K562 (cell line): Measurements from ENCODE around the gene MARCKS. TPM values are rescaled to one million over a fixed set of nuclear protein-coding genes. Genes with fewer than 3 reads are reported as not detected.

Source experiments
- ATAC-seq: fragments of 200-7000 bp; cut with Tn5 transposase; 3 replicates; pipeline ENCODE4 v1.9.1; 2020; ENCODE audit warnings: moderate library complexity
- Bru-seq: library from RNA; stranded (reverse); fragments of 400-500 nt; gene quantifications from one replicate; lab custom pipeline; 2021; lab: Mats Ljungman, UMichigan
- BruChase-seq, 2 experiments: library from RNA; stranded (reverse); fragments of 400-500 nt; gene quantifications; one replicate each; lab custom pipeline; 2021; lab: Mats Ljungman, UMichigan
- BruUV-seq: library from RNA; stranded (reverse); fragments of 400-500 nt; replicated peaks from 2 replicates; lab custom pipeline; 2021; lab: Mats Ljungman, UMichigan
- CTCF ChIA-PET: fragments of 300-600 bp; formaldehyde crosslinking; extraction: SDS; loops from one replicate; lab custom pipeline; 2021; ENCODE audit warnings: low intra/inter-chr PET ratio; lab: Yijun Ruan, JAX
- POLR2A ChIA-PET: fragments of 300-600, 350-650 bp; sonication (Branson Sonifier 250); formaldehyde crosslinking; extraction: SDS; loops from one replicate; lab custom pipeline; 2021; ENCODE audit warnings: antibody characterized with exemption, inconsistent platforms; lab: Yijun Ruan, JAX
- DNase-seq, 4 experiments: peaks; one replicate each; pipeline versions ENCODE4 v3.0.0 to v3.0.0-alpha.2; 2011 to 2018; ENCODE audit warnings: low spot score in 3 of 4, mixed read lengths in 3 of 4; ENCODE audit errors: extremely low read depth in 1 of 4
- FAIRE-seq: peaks from 2 replicates; lab custom pipeline; 2011; peaks lifted over from hg19 to GRCh38; lab: Jason Lieb, UNC
- H2AFZ ChIP-seq: 2 replicates; pipeline ENCODE4 v1.6.0; 2011; ENCODE audit warnings: low read depth, low read length, control low read depth, inconsistent platforms
- H3K27ac ChIP-seq: fragments of 200-600 bp; 3 replicates; pipeline ENCODE4 v1.8.0; 2011; ENCODE audit warnings: low read depth, mild to moderate bottlenecking, control low read depth, inconsistent platforms, low read length, moderate library complexity, mixed read lengths; ENCODE audit errors: extremely low read depth
- H3K27me3 ChIP-seq, 2 experiments: fragments of 300-600 bp in 1 of 2; 2 replicates in 1 of 2; 3 replicates in 1 of 2; pipeline versions ENCODE4 v1.6.0 to v1.8.0; 2011; ENCODE audit warnings: inconsistent platforms in 2 of 2, low read length in 2 of 2, mild to moderate bottlenecking in 1 of 2, mixed read lengths in 1 of 2, moderate library complexity in 1 of 2; ENCODE audit not compliant: control insufficient read depth in 2 of 2, insufficient read depth in 2 of 2
- H3K36me3 ChIP-seq: fragments of 300-600 bp; 3 replicates; pipeline ENCODE4 v1.8.0; 2011; ENCODE audit warnings: mild to moderate bottlenecking, low read length, inconsistent platforms; ENCODE audit not compliant: control insufficient read depth, insufficient read depth
- H3K4me1 ChIP-seq, 2 experiments: fragments of 200-600 bp in 1 of 2; replicated peaks in 1 of 2; 2 replicates in 1 of 2; 3 replicates in 1 of 2; pipeline versions ENCODE4 v1.5.1 to v1.8.0; 2011; ENCODE audit warnings: inconsistent platforms in 2 of 2, low read length in 2 of 2, mild to moderate bottlenecking in 1 of 2, mixed read lengths in 1 of 2, moderate library complexity in 1 of 2; ENCODE audit not compliant: control insufficient read depth in 2 of 2, insufficient read depth in 2 of 2
- H3K4me2 ChIP-seq: 2 replicates; pipeline ENCODE4 v1.6.1; 2011; ENCODE audit warnings: low read length, control low read depth, inconsistent platforms, mixed read lengths; ENCODE audit not compliant: insufficient read depth
- H3K4me3 ChIP-seq: fragments of 200-600 bp; sonication (generic), shearing (Covaris generic); 2 replicates; pipeline ENCODE4 v1.5.1; 2016; ENCODE audit warnings: control low read depth, inconsistent platforms
- H3K79me2 ChIP-seq: fragments of 200-600 bp; 3 replicates; pipeline ENCODE4 v1.8.0; 2011; ENCODE audit warnings: low read length, inconsistent platforms; ENCODE audit not compliant: control insufficient read depth, insufficient read depth
- H3K9ac ChIP-seq, 2 experiments: 2 replicates each; pipeline versions ENCODE4 v1.6.0 to v1.6.1; 2011; ENCODE audit warnings: low read depth in 2 of 2, low read length in 2 of 2, control low read depth in 1 of 2, inconsistent platforms in 1 of 2, mild to moderate bottlenecking in 1 of 2, mixed read lengths in 1 of 2; ENCODE audit not compliant: insufficient read depth in 1 of 2
- H3K9me1 ChIP-seq: one replicate; pipeline ENCODE4 v1.6.0; 2011; ENCODE audit warnings: inconsistent platforms, mild to moderate bottlenecking, low read length, moderate library complexity; ENCODE audit not compliant: control insufficient read depth, insufficient read depth
- H3K9me3 ChIP-seq: replicated peaks from 2 replicates; pipeline ENCODE4 v1.5.1; 2011; ENCODE audit warnings: low read depth, low read length, inconsistent platforms; ENCODE audit not compliant: control insufficient read depth, insufficient read depth
- H4K20me1 ChIP-seq: replicated peaks from 2 replicates; pipeline ENCODE4 v1.6.1; 2011; ENCODE audit warnings: low read length, inconsistent platforms, mixed read lengths; ENCODE audit not compliant: control insufficient read depth, insufficient read depth
- ATF1 ChIP-seq, 2 experiments: fragments of 450-650 bp in 1 of 2; IDR thresholded peaks; 2 replicates each; pipeline ENCODE4 v1.6.1; 2016; ENCODE audit warnings: missing compliant biosample characterization in 1 of 2, missing genetic modification characterization in 1 of 2
- CXXC5 ChIP-seq: fragments of 250-450 bp; sonication (Bioruptor Pico); IDR thresholded peaks from 2 replicates; pipeline ENCODE4 v1.8.0; 2022; ENCODE audit warnings: inconsistent platforms, mild to moderate bottlenecking, moderate library complexity
- EGR1 ChIP-seq: fragments of 450-650 bp; conservative IDR thresholded peaks from 2 replicates; pipeline ENCODE4 v1.6.1; 2017; ENCODE audit warnings: mild to moderate bottlenecking
- PCBP1 ChIP-seq: fragments of 200-400 bp; formaldehyde crosslinking; IDR thresholded peaks from 2 replicates; pipeline ENCODE4 v1.6.1; 2018; ENCODE audit warnings: mild to moderate bottlenecking, low read depth, low read length; ENCODE audit not compliant: poor library complexity, severe bottlenecking
- VEZF1 ChIP-seq: fragments of 200-800 bp; sonication (Bioruptor generic); IDR thresholded peaks from 2 replicates; pipeline ENCODE4 v1.6.1; 2017; ENCODE audit warnings: missing genetic modification characterization, missing compliant biosample characterization
- WGBS: fragments of 100-300 bp; shearing (Covaris generic); methylation state at CpG from one replicate; pipeline ENCODE4 v1.1.6; 2016; ENCODE audit warnings: low coverage, mixed read lengths; ENCODE audit not compliant: insufficient coverage; ENCODE audit errors: missing lambda C conversion rate; 5-methylcytosine and 5-hydroxymethylcytosine counted together
- in situ Hi-C: fragments of 300-500 bp; cut with MboI; formaldehyde crosslinking; loops from 4 replicates; pipeline ENCODE4 v1.15.0; 2018; ENCODE audit warnings: inconsistent platforms, mixed read lengths
- intact Hi-C: fragments of 100-400 bp; cut with micrococcal nuclease; formaldehyde crosslinking; loops from 2 replicates; pipeline ENCODE4 v1.14.2; 2022
- long read RNA-seq, 3 experiments: library from polyadenylated mRNA in 2 of 3; library from RNA in 1 of 3; unstranded in 2 of 3; stranded (forward) in 1 of 3; transcript quantifications; one replicate each; pipeline ENCODE4 v2.0.0, GENCODE V29; 2019 to 2022
- polyA minus RNA-seq, 3 experiments: library from RNA; depleted of rRNA, polyadenylated mRNA; stranded (reverse); fragments of >200 nt; gene quantifications; 2 replicates each; pipeline ENCODE4 v1.2.3, GENCODE V29; 2011
- polyA plus RNA-seq, 8 experiments: library from polyadenylated mRNA; depleted of rRNA in 4 of 8; stranded (reverse) in 5 of 8; unstranded in 3 of 8; fragments of >200 nt; fragmentation: Nextera tagmentation in 2 of 8; fragmentation: Illumina TruSeq in 1 of 8; extraction: Ambion mirVana in 2 of 8; extraction: Trizol in 1 of 8; gene quantifications; 2 replicates each; pipeline versions ENCODE4 v1.2.1 to v1.2.3, GENCODE V29; 2011 to 2014; ENCODE audit warnings: inconsistent platforms in 1 of 8, missing spikeins in 1 of 8
- total RNA-seq, 7 experiments: library from RNA; depleted of rRNA in 6 of 7; stranded (reverse); fragments of >200 nt in 6 of 7; fragmentation: Illumina TruSeq in 2 of 7; extraction: Trizol in 2 of 7; gene quantifications; 2 replicates each; pipeline versions ENCODE4 v1.2.1 to v1.2.3, GENCODE V29; 2011 to 2021; ENCODE audit warnings: low replicate concordance in 1 of 7
- TF ChIP-seq, protein P1 (sequence below): fragments of 450-650 bp; IDR thresholded peaks from 2 replicates; pipeline ENCODE4 v1.6.1; 2018; ENCODE audit not compliant: partially characterized antibody
- TF ChIP-seq, protein P2 (sequence below): sonication (generic); formaldehyde crosslinking; IDR thresholded peaks from 2 replicates; pipeline ENCODE4 v1.8.0; 2023; ENCODE audit warnings: mild to moderate bottlenecking, missing genetic modification reagents

The MARCKS gene
- 0.09 TPM in 1 of 2 replicates, not detected in the other for total RNA-seq (2011; cell fraction: chromatin; rRNA removed; ENCODE audit: low replicate concordance)
- total RNA-seq (2011; cell fraction: nucleolus; rRNA removed) = under 0.01 TPM in 1 of 2 replicates, not detected in the other
- 0.15 and 0.23 TPM in 2 replicates for total RNA-seq (2011; cell fraction: nucleoplasm; rRNA removed)
- total RNA-seq (2014; rRNA removed) (1.9 and 2.5 TPM in 2 replicates), total RNA-seq (2014; rRNA removed; fragmentation: Illumina TruSeq; extraction: Trizol) (0.98 and 1.2 TPM in 2 replicates), total RNA-seq (2015; rRNA removed; fragmentation: Illumina TruSeq; extraction: Trizol) (0.68 and 0.69 TPM in 2 replicates), total RNA-seq (2021) (2.7 and 2.9 TPM in 2 replicates), polyA plus RNA-seq (2011; rRNA removed) (0.09 and 0.15 TPM in 2 replicates), polyA plus RNA-seq (2014; fragmentation: Illumina TruSeq; extraction: Trizol) (0.89 and 0.91 TPM in 2 replicates), polyA plus RNA-seq (2014; fragmentation: Nextera tagmentation; extraction: Ambion mirVana) (1 to 10 TPM; 1.0 to 1.9 TPM), polyA plus RNA-seq (2014; rRNA removed) (1.1 and 1.7 TPM in 2 replicates), polyA minus RNA-seq (2011; rRNA and poly(A)+ RNA removed) (0.03 and 0.07 TPM in 2 replicates), Bru-seq, nascent RNA (percentile 45 among the genes with signal in this experiment), BruChase-seq, experiment 1, labeled RNA remaining after a 2-hour chase (percentile 44 among the genes with signal in this experiment), BruChase-seq, experiment 2, labeled RNA remaining after a 6-hour chase (percentile 48 among the genes with signal in this experiment)
- polyA plus RNA-seq (2011; cell fraction: cytosol; rRNA removed) = 0.06 and 0.07 TPM in 2 replicates
- polyA plus RNA-seq (2011; cell fraction: nucleus; rRNA removed) = 0.06 and 0.07 TPM in 2 replicates
- 1.4 and 6.3 TPM in 2 replicates for polyA plus RNA-seq (2012)
- not detected in 2 replicates for polyA minus RNA-seq (2011; cell fraction: cytosol; rRNA and poly(A)+ RNA removed)
- 0.11 TPM in 1 of 2 replicates, not detected in the other for polyA minus RNA-seq (2011; cell fraction: nucleus; rRNA and poly(A)+ RNA removed)
- long read RNA-seq, experiment 1, partial matches to known transcripts = 0 of 4 reads
- long read RNA-seq, experiment 1, other reads (novel, unspliced or antisense) = 4 of 4 reads
- long read RNA-seq, experiment 2, partial matches to known transcripts = 0 of 1 reads
- long read RNA-seq, experiment 2, other reads (novel, unspliced or antisense) = 1 of 1 reads
- long read RNA-seq, experiment 3 = 0 reads

DNA sequence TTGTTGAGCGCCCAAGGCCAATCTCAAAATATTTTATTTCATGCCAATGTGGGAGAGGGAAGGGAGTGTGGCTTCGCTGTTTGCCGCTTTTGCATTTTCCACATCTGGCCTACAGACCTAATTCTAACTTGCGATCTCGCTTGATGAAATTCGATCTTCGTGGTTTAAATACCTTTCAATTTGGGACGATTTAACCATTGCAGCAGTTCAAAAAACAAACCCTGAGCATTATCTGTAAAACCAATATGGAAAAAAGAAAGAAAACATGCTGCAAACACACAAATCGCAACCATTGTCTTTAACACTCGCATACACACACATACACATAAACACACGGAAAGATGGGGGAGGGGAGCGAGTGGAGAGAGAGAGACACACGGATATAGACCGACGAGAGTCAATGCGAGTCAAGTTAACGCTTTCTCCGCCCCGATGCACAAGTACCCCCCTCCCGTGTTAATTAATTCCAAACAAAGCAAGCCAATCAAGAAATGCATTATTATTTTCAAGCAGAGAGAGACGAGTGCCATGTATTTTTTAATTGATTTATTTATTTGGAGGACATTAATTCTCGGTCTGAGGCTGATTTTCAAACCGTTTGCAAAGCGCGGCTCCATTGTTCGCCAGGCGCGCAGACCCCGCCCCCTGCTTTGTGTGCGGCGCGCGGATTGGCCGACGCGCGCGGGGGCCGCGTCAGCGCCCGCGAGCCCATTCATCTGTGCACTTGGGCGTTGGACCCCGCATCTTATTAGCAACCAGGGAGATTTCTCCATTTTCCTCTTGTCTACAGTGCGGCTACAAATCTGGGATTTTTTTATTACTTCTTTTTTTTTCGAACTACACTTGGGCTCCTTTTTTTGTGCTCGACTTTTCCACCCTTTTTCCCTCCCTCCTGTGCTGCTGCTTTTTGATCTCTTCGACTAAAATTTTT is at the start of gene MARCKS:
TSS of gene MARCKS (plus strand) at position 721 of the 931 bp plus-strand sequence. CDS start 401 bp downstream, outside the sequence.
- CTCF ChIA-PET = no interaction called here
- TF ChIP-seq ATF1 (CRISPR knock-in tag; IDR thresholded peaks at IDR 0.05) (no peak), ATF1 (tag; IDR thresholded peaks at IDR 0.05) (peak; percentile 49), CXXC5 (CRISPR knock-in tag) (peak; percentile 57), EGR1 (0 out of 2 replicates have a peak, but pooled peaks have one; percentile 11), VEZF1 (peak; percentile 48; the same call in 1 of the 2 replicates), PCBP1 (peak; percentile 38)
- TF ChIP-seq, protein P1, sequence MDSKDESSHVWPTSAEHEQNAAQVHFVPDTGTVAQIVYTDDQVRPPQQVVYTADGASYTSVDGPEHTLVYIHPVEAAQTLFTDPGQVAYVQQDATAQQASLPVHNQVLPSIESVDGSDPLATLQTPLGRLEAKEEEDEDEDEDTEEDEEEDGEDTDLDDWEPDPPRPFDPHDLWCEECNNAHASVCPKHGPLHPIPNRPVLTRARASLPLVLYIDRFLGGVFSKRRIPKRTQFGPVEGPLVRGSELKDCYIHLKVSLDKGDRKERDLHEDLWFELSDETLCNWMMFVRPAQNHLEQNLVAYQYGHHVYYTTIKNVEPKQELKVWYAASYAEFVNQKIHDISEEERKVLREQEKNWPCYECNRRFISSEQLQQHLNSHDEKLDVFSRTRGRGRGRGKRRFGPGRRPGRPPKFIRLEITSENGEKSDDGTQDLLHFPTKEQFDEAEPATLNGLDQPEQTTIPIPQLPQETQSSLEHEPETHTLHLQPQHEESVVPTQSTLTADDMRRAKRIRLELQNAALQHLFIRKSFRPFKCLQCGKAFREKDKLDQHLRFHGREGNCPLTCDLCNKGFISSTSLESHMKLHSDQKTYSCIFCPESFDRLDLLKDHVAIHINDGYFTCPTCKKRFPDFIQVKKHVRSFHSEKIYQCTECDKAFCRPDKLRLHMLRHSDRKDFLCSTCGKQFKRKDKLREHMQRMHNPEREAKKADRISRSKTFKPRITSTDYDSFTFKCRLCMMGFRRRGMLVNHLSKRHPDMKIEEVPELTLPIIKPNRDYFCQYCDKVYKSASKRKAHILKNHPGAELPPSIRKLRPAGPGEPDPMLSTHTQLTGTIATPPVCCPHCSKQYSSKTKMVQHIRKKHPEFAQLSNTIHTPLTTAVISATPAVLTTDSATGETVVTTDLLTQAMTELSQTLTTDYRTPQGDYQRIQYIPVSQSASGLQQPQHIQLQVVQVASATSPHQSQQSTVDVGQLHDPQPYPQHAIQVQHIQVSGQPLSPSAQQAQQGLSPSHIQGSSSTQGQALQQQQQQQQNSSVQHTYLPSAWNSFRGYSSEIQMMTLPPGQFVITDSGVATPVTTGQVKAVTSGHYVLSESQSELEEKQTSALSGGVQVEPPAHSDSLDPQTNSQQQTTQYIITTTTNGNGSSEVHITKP = peak; percentile 40
- TF ChIP-seq, protein P2, sequence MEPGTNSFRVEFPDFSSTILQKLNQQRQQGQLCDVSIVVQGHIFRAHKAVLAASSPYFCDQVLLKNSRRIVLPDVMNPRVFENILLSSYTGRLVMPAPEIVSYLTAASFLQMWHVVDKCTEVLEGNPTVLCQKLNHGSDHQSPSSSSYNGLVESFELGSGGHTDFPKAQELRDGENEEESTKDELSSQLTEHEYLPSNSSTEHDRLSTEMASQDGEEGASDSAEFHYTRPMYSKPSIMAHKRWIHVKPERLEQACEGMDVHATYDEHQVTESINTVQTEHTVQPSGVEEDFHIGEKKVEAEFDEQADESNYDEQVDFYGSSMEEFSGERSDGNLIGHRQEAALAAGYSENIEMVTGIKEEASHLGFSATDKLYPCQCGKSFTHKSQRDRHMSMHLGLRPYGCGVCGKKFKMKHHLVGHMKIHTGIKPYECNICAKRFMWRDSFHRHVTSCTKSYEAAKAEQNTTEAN = no peak

More for the DNA sequence above, at the start of gene MARCKS:
- no peaks in the 10 kb centered on the region for H3K9me3 ChIP-seq
- ATAC-seq (peak; percentile 71), DNase-seq (peak; percentile 67 to 73 (median 68)), FAIRE-seq (peak; percentile 75)
- peak within 1 kb of the TSS; percentile 42 for H3K4me3 ChIP-seq
- no TSS peak for BruUV-seq
- H3K4me1 ChIP-seq = peaks cover 6 to 25% of the 10 kb centered on the region in 2 experiments
- H3K27me3 ChIP-seq = peaks cover 0 to 15% of the 10 kb centered on the region in 2 experiments; a peak in 2 of 5 replicates
- no peaks in the 10 kb centered on the region for H4K20me1 ChIP-seq
- H2AFZ ChIP-seq = peak within 1 kb of the TSS; percentile 83
- no peaks in the 10 kb centered on the region for H3K79me2 ChIP-seq
- H3K9ac ChIP-seq = peak within 1 kb of the TSS in 1 of 2 experiments; percentile 65; a peak in 1 of 4 replicates
- WGBS = 23% methylated on average over 47 of the region's 49 CpGs
- intact Hi-C loops = loop anchor here (5.0 kb wide), 4 partner anchors 50 to 1675 kb away; no protein-coding TSS in a partner anchor
- H3K36me3 ChIP-seq = no peaks in the 10 kb centered on the region
- no peak within 1 kb of the TSS for H3K27ac ChIP-seq
- H3K4me2 ChIP-seq = peak within 1 kb of the TSS; percentile 79
- POLR2A ChIA-PET = no interaction called here
- H3K9me1 ChIP-seq = no peaks in the 10 kb centered on the region
- in situ Hi-C loops = no loop called here
